ENCODE data around the gene ULK2. TPM values are rescaled to one million over a fixed set of nuclear protein-coding genes. Genes with fewer than 3 reads are reported as not detected.
"Not testable (repeated sequence)": the region's sequence is repeated elsewhere in the genome, so short reads cannot be mapped to it uniquely, and the experiment has no call there.

Gene ULK2
- polyA plus RNA-seq (2013, experiment 1 of 2; ENCODE audit: insufficient read length) = 18.4 TPM
- polyA plus RNA-seq (2013, experiment 2 of 2; ENCODE audit: insufficient read length) = 18.7 TPM

- DNase-seq = peak; percentile 87
Observed at GRCh38 chr17:19867329-19868078, at the start of gene ULK2. ULK2 (minus strand) TSS chr17:19867936; CDS start chr17:19867417, 519 bp downstream.

- DNase-seq = no peak
Observed at GRCh38 chr17:19915245-19915978, 47.7 kb upstream of the ULK2 start.

GRCh38 chr17:19911033-19911432, 43.3 kb upstream of the ULK2 start:
- no peak for DNase-seq

GRCh38 chr17:19909139-19909538, 41.4 kb upstream of the ULK2 start:
- no peak for DNase-seq

GRCh38 chr17:19905502-19905901, 37.8 kb upstream of the ULK2 start:
- DNase-seq = no peak

- DNase-seq = no peak
Observed at GRCh38 chr17:19904924-19905323, 37.2 kb upstream of the ULK2 start.

- DNase-seq = no peak
Observed at GRCh38 chr17:19904412-19904811, 36.7 kb upstream of the ULK2 start.

- DNase-seq = no peak
Observed at GRCh38 chr17:19900809-19901208, 33.1 kb upstream of the ULK2 start.

GRCh38 chr17:19897903-19898302, 30.2 kb upstream of the ULK2 start:
- peak; percentile 66 for DNase-seq

GRCh38 chr17:19897090-19897837, 29.5 kb upstream of the ULK2 start:
- DNase-seq = no peak

- DNase-seq = no peak
Observed at GRCh38 chr17:19896679-19897078, 28.9 kb upstream of the ULK2 start.

GRCh38 chr17:19890554-19890953, 22.8 kb upstream of the ULK2 start:
- DNase-seq = not testable (repeated sequence)

GRCh38 chr17:19890001-19890400, 22.3 kb upstream of the ULK2 start:
- not testable (repeated sequence) for DNase-seq

GRCh38 chr17:19886116-19886515, 18.4 kb upstream of the ULK2 start:
- no peak for DNase-seq

- DNase-seq = no peak
Observed at GRCh38 chr17:19883537-19884215, 15.9 kb upstream of the ULK2 start.

- DNase-seq = no peak
Observed at GRCh38 chr17:19880393-19880792, 12.7 kb upstream of the ULK2 start.

GRCh38 chr17:19877364-19877945, 9.7 kb upstream of the ULK2 start:
- DNase-seq = no peak

GRCh38 chr17:19876529-19877161, 8.9 kb upstream of the ULK2 start:
- no peak for DNase-seq

GRCh38 chr17:19874256-19874655, 6.5 kb upstream of the ULK2 start:
- DNase-seq = no peak

- no peak for DNase-seq
Observed at GRCh38 chr17:19873346-19873745, 5.6 kb upstream of the ULK2 start.

- no peak for DNase-seq
Observed at GRCh38 chr17:19868079-19868395, 301 bp upstream of the ULK2 start.

- peak; percentile 61 for DNase-seq
Observed at GRCh38 chr17:19867079-19867328, 732 bp downstream of the ULK2 start.
